ENCODE measurements around the gene ACMSD. TPM values are rescaled to one million over a fixed set of nuclear protein-coding genes. Genes with fewer than 3 reads are reported as not detected.
"Not testable (repeated sequence)": the region's sequence is repeated elsewhere in the genome, so short reads cannot be mapped to it uniquely, and the experiment has no call there.

The ACMSD gene
- total and polyA plus RNA-seq, 5 donors from 2014 or later = not detected

DNA sequence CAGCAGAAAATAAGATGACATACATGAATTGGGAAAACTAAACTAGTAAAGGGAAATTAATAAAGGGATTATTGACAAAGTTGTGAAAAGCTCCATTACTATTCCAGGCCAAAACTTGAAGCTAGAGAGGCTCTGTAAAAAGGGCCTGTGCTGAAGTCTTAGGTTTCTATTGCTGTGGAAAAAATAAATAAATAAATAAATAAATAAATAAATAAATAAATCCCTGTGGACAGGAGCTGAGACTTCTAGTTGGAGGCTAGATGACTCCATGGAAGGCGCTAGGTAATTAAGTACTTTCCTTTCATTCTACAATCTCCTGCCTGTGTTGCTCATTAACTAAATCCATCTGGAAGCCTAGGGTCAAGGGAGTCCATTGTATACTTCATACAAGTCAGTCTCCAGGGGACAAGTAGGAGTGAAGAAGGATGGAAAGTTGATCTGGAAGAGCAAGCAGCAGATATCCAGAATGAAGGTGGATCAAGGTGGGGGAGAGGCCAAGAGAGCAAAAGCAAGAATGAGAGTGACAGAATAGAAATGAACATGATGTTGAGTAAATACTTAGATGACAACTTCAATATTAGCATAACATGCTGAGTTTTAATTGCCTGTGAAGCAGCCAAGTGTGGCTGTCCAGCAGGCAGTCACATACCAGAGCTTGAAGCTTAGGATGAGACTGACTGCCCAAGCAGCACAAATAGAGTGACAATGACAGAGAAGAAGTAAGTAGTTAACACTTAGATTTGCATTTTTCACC, 54.0 kb downstream of the ACMSD start:
- Histone ChIP-seq H3K4me1 (ENCODE audit: control insufficient read depth, insufficient read depth, low read length, poor library complexity, severe bottlenecking) (no peaks in the 10 kb centered on the region), H3K4me3 (ENCODE audit: low read depth, low read length) (no peak overlapping the region), H3K27ac (ENCODE audit: insufficient read depth, low read length, poor library complexity, severe bottlenecking) (no peak overlapping the region), H3K27me3 (ENCODE audit: control insufficient read depth, insufficient read depth, low read length) (peaks cover 5% of the 10 kb centered on the region), H3K9me3 (ENCODE audit: control insufficient read depth in 2 of 2, low read length in 2 of 2) (no peaks in the 10 kb centered on the region), H3K36me3 (ENCODE audit: control insufficient read depth, insufficient read depth, low read length) (no peaks in the 10 kb centered on the region)
- no peak overlapping the region for H3K27ac Mint-ChIP-seq
- DNase-seq (no peak), ATAC-seq (ENCODE audit: low read depth in 2 of 2) (no peak)
- peaks cover 0 to 4% (median 0%) of the 10 kb centered on the region in 7 donors for H3K9me3 Mint-ChIP-seq
- H3K36me3 Mint-ChIP-seq = no peaks in the 10 kb centered on the region
- H3K4me1 Mint-ChIP-seq = peaks cover 0 to 3% (median 0%) of the 10 kb centered on the region in 4 donors
- no peak overlapping the region for H3K4me3 Mint-ChIP-seq
- H3K27me3 Mint-ChIP-seq = peaks cover 15% of the 10 kb centered on the region

DNA sequence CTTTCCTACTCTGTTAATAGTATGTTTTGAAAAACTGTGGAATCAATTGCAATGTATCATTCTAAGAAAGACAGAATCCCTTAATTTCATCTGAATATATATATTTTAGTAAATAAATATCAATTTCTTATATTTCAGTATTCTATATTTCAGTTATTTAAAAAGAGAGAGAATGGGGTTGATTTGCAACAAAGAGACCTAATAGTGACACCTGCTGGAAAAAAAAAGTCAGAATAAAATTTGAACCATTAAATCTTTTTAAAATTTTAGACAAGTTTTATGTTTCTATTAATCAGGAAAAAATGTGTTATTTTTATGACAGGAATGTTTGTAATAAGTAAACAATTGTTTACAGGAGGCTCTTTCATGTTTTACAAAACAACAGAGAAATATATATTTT, 59.5 kb downstream of the ACMSD start:
- no peaks in the 10 kb centered on the region for H3K27me3 ChIP-seq (ENCODE audit: control insufficient read depth, insufficient read depth, low read length)
- H3K4me1 ChIP-seq (ENCODE audit: control insufficient read depth, insufficient read depth, low read length, poor library complexity, severe bottlenecking) = no peaks in the 10 kb centered on the region
- Mint-ChIP-seq H3K36me3 (no peaks in the 10 kb centered on the region), H3K4me1 (no peaks in the 10 kb centered on the region), H3K9me3 (no peaks in the 10 kb centered on the region), H3K27ac (no peak overlapping the region), H3K4me3 (no peak overlapping the region), H3K27me3 (peaks cover 28% of the 10 kb centered on the region)
- no peak overlapping the region for H3K27ac ChIP-seq (ENCODE audit: insufficient read depth, low read length, poor library complexity, severe bottlenecking)
- no peak overlapping the region for H3K4me3 ChIP-seq (ENCODE audit: low read depth, low read length)
- no peaks in the 10 kb centered on the region for H3K9me3 ChIP-seq (ENCODE audit: control insufficient read depth in 2 of 2, low read length in 2 of 2)
- ATAC-seq (ENCODE audit: low read depth in 2 of 2) (no peak), DNase-seq (peak in 2 of 3 donors; percentile 27 to 28)
- no peaks in the 10 kb centered on the region for H3K36me3 ChIP-seq (ENCODE audit: control insufficient read depth, insufficient read depth, low read length)

- H3K27me3 Mint-ChIP-seq = peaks cover 19% of the 10 kb centered on the region
- H3K9me3 Mint-ChIP-seq = peaks cover 0 to 1% (median 0%) of the 10 kb centered on the region in 7 donors
Measured at GRCh38 chr2:134899204-134899603, 60.8 kb downstream of the ACMSD start.

GRCh38 chr2:134900151-134900550, 61.7 kb downstream of the ACMSD start:
- no peaks in the 10 kb centered on the region for H3K4me1 ChIP-seq (ENCODE audit: control insufficient read depth, insufficient read depth, low read length, poor library complexity, severe bottlenecking)
- no peak for ATAC-seq (ENCODE audit: low read depth in 2 of 2)
- H3K9me3 Mint-ChIP-seq = peaks cover 0 to 1% (median 0%) of the 10 kb centered on the region in 7 donors
- no peak overlapping the region for H3K27ac ChIP-seq (ENCODE audit: insufficient read depth, low read length, poor library complexity, severe bottlenecking)
- H3K4me1 Mint-ChIP-seq = no peaks in the 10 kb centered on the region
- no peak overlapping the region for H3K4me3 ChIP-seq (ENCODE audit: low read depth, low read length)
- no peaks in the 10 kb centered on the region for H3K27me3 ChIP-seq (ENCODE audit: control insufficient read depth, insufficient read depth, low read length)
- H3K36me3 ChIP-seq (ENCODE audit: control insufficient read depth, insufficient read depth, low read length) = no peaks in the 10 kb centered on the region
- peaks cover 21% of the 10 kb centered on the region for H3K27me3 Mint-ChIP-seq
- H3K9me3 ChIP-seq (ENCODE audit: control insufficient read depth in 2 of 2, low read length in 2 of 2) = no peaks in the 10 kb centered on the region
- no peaks in the 10 kb centered on the region for H3K36me3 Mint-ChIP-seq
- H3K4me3 Mint-ChIP-seq = no peak overlapping the region
- no peak overlapping the region for H3K27ac Mint-ChIP-seq
- no peak for DNase-seq

More at GRCh38 chr2:134899204-134899603, 60.8 kb downstream of the ACMSD start:
- H3K27me3 ChIP-seq (ENCODE audit: control insufficient read depth, insufficient read depth, low read length) = no peaks in the 10 kb centered on the region
- H3K4me1 ChIP-seq (ENCODE audit: control insufficient read depth, insufficient read depth, low read length, poor library complexity, severe bottlenecking) = no peaks in the 10 kb centered on the region
- ATAC-seq (ENCODE audit: low read depth in 2 of 2) (no peak), DNase-seq (no peak)
- no peaks in the 10 kb centered on the region for H3K36me3 ChIP-seq (ENCODE audit: control insufficient read depth, insufficient read depth, low read length)
- H3K4me3 ChIP-seq (ENCODE audit: low read depth, low read length) = no peak overlapping the region
- H3K27ac Mint-ChIP-seq = no peak overlapping the region
- no peaks in the 10 kb centered on the region for H3K9me3 ChIP-seq (ENCODE audit: control insufficient read depth in 2 of 2, low read length in 2 of 2)
- no peak overlapping the region for H3K4me3 Mint-ChIP-seq
- no peaks in the 10 kb centered on the region for H3K4me1 Mint-ChIP-seq
- H3K36me3 Mint-ChIP-seq = no peaks in the 10 kb centered on the region
- no peak overlapping the region for H3K27ac ChIP-seq (ENCODE audit: insufficient read depth, low read length, poor library complexity, severe bottlenecking)

DNA sequence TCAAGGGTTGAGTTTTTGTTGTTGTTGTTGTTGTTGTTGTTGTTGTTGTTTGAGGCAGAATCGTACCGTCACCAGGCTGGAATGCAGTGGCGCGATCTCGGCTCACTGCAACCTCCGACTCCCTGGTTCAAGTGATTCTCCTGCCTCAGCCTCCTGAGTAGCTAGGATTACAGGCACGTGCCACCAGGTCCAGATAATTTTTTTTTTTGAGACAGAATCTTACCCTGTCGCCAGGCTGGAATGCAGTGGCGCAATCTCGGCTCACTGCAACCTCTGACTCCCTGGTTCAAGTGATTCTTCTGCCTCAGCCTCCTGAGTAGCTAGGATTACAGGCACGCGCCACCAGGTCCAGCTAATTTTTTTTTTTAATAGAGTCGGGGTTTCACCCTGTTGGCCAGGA, 65.3 kb downstream of the ACMSD start:
- H3K27me3 Mint-ChIP-seq = peaks cover 24% of the 10 kb centered on the region
- not testable (repeated sequence) for H3K27ac Mint-ChIP-seq

GRCh38 chr2:134905168-134905567, 66.8 kb downstream of the ACMSD start:
- Mint-ChIP-seq H3K36me3 (no peaks in the 10 kb centered on the region), H3K9me3 (peaks cover 0 to 8% (median 5%) of the 10 kb centered on the region in 7 donors), H3K27ac (no peak overlapping the region), H3K4me1 (no peaks in the 10 kb centered on the region), H3K4me3 (no peak overlapping the region), H3K27me3 (peaks cover 23% of the 10 kb centered on the region)
- DNase-seq (no peak), ATAC-seq (ENCODE audit: low read depth in 2 of 2) (no peak)
- peaks cover 0 to 5% of the 10 kb centered on the region in 2 experiments for H3K9me3 ChIP-seq (ENCODE audit: control insufficient read depth in 2 of 2, low read length in 2 of 2)
- no peak overlapping the region for H3K4me3 ChIP-seq (ENCODE audit: low read depth, low read length)
- H3K27me3 ChIP-seq (ENCODE audit: control insufficient read depth, insufficient read depth, low read length) = peaks cover 3% of the 10 kb centered on the region
- no peak overlapping the region for H3K27ac ChIP-seq (ENCODE audit: insufficient read depth, low read length, poor library complexity, severe bottlenecking)
- H3K36me3 ChIP-seq (ENCODE audit: control insufficient read depth, insufficient read depth, low read length) = no peaks in the 10 kb centered on the region
- H3K4me1 ChIP-seq (ENCODE audit: control insufficient read depth, insufficient read depth, low read length, poor library complexity, severe bottlenecking) = no peaks in the 10 kb centered on the region

More for the DNA sequence above, 65.3 kb downstream of the ACMSD start:
- H3K4me1 ChIP-seq (ENCODE audit: control insufficient read depth, insufficient read depth, low read length, poor library complexity, severe bottlenecking); H3K9me3 ChIP-seq (ENCODE audit: control insufficient read depth in 2 of 2, low read length in 2 of 2); ATAC-seq (ENCODE audit: low read depth in 2 of 2); H3K36me3 Mint-ChIP-seq; H3K9me3 Mint-ChIP-seq; H3K4me1 Mint-ChIP-seq; H3K4me3 ChIP-seq (ENCODE audit: low read depth, low read length); DNase-seq; H3K36me3 ChIP-seq (ENCODE audit: control insufficient read depth, insufficient read depth, low read length); H3K27me3 ChIP-seq (ENCODE audit: control insufficient read depth, insufficient read depth, low read length); H3K27ac ChIP-seq (ENCODE audit: insufficient read depth, low read length, poor library complexity, severe bottlenecking): not testable (repeated sequence)
- H3K4me3 Mint-ChIP-seq = peak overlapping the region in 1 of 4 donors; percentile 38

DNA sequence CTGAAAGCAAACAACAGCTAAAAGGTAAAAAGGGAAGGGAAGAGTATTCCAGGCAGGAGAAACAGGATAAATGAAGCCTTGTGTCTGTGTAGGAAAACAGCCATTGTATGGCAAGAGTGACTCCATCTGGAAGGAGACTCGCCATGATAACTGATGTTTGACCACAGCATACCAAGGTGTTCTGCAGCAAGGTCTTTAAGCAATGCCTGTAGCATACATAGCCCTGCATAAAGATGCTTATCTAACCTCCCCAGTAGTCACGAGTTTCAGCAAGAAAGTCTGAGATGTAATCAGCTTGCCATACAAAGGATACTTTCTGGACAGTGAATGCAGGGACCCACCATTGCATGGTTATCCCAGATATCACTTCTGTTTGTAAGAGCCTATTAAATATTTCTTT, 68.3 kb downstream of the ACMSD start:
- Mint-ChIP-seq H3K9me3 (peaks cover 0 to 8% (median 5%) of the 10 kb centered on the region in 7 donors), H3K4me3 (no peak overlapping the region), H3K27me3 (peaks cover 14% of the 10 kb centered on the region), H3K27ac (no peak overlapping the region), H3K4me1 (no peaks in the 10 kb centered on the region), H3K36me3 (no peaks in the 10 kb centered on the region)
- H3K9me3 ChIP-seq (ENCODE audit: control insufficient read depth in 2 of 2, low read length in 2 of 2) = peaks cover 0 to 5% of the 10 kb centered on the region in 2 experiments
- peaks cover 3% of the 10 kb centered on the region for H3K27me3 ChIP-seq (ENCODE audit: control insufficient read depth, insufficient read depth, low read length)
- no peaks in the 10 kb centered on the region for H3K4me1 ChIP-seq (ENCODE audit: control insufficient read depth, insufficient read depth, low read length, poor library complexity, severe bottlenecking)
- ATAC-seq (ENCODE audit: low read depth in 2 of 2) (no peak), DNase-seq (no peak)
- H3K27ac ChIP-seq (ENCODE audit: insufficient read depth, low read length, poor library complexity, severe bottlenecking) = no peak overlapping the region
- no peak overlapping the region for H3K4me3 ChIP-seq (ENCODE audit: low read depth, low read length)
- H3K36me3 ChIP-seq (ENCODE audit: control insufficient read depth, insufficient read depth, low read length) = no peaks in the 10 kb centered on the region

Measured in CD4-positive, CD25-positive, alpha-beta regulatory T cell (primary cell).